Osteoblast (primary cell): ENCODE measurements around the gene FKBP1A. TPM values are rescaled to one million over a fixed set of nuclear protein-coding genes. Genes with fewer than 3 reads are reported as not detected.
"Not testable (repeated sequence)": the region's sequence is repeated elsewhere in the genome, so short reads cannot be mapped to it uniquely, and the experiment has no call there.

Experiments
- DNase-seq: peaks from one replicate; pipeline ENCODE4 v3.0.0; 2011; ENCODE audit warnings: low spot score, mixed read lengths; ENCODE audit not compliant: insufficient read length; ENCODE audit errors: missing footprints
- H2AFZ ChIP-seq: 2 replicates; pipeline ENCODE4 v1.6.0; 2011; ENCODE audit warnings: mild to moderate bottlenecking, low read length
- H3K27ac ChIP-seq: 2 replicates; pipeline ENCODE4 v1.5.1; 2011; ENCODE audit warnings: mild to moderate bottlenecking, low read depth, low read length, moderate library complexity
- H3K27me3 ChIP-seq: 2 replicates; pipeline ENCODE4 v1.6.0; 2012; ENCODE audit warnings: mild to moderate bottlenecking, control low read depth, inconsistent platforms, low read length, moderate library complexity; ENCODE audit not compliant: insufficient read depth
- H3K36me3 ChIP-seq: 2 replicates; pipeline ENCODE4 v1.5.1; 2011; ENCODE audit warnings: mild to moderate bottlenecking, low read length, control low read depth, moderate library complexity; ENCODE audit not compliant: insufficient read depth
- H3K4me1 ChIP-seq: 2 replicates; pipeline ENCODE4 v1.5.1; 2011; ENCODE audit warnings: mild to moderate bottlenecking, low read length, control low read depth, moderate library complexity; ENCODE audit not compliant: insufficient read depth
- H3K4me2 ChIP-seq: 2 replicates; pipeline ENCODE4 v1.6.0; 2011; ENCODE audit warnings: mild to moderate bottlenecking, low read length; ENCODE audit not compliant: insufficient read depth
- H3K4me3 ChIP-seq: fragments of 200-600 bp; sonication (generic); 3 replicates; pipeline ENCODE4 v1.5.1; 2012; ENCODE audit warnings: mild to moderate bottlenecking, low read length, inconsistent platforms; ENCODE audit not compliant: insufficient read depth
- H3K79me2 ChIP-seq: 2 replicates; pipeline ENCODE4 v1.6.0; 2012; ENCODE audit warnings: mild to moderate bottlenecking, low read length, control low read depth, inconsistent platforms; ENCODE audit not compliant: insufficient read depth
- H3K9me3 ChIP-seq: 2 replicates; pipeline ENCODE4 v1.5.1; 2011; ENCODE audit warnings: low read depth, low read length, control low read depth
- H4K20me1 ChIP-seq: 2 replicates; pipeline ENCODE4 v1.6.0; 2012; ENCODE audit warnings: mild to moderate bottlenecking, low read length, control low read depth; ENCODE audit not compliant: insufficient read depth
- CTCF ChIP-seq: IDR thresholded peaks from 2 replicates; pipeline ENCODE4 v1.5.1; 2011; ENCODE audit warnings: mild to moderate bottlenecking, low read depth, low read length, moderate library complexity; ENCODE audit errors: extremely low read depth
- total RNA-seq: library from RNA; depleted of rRNA; stranded (reverse); fragments of >200 nt; gene quantifications from 2 replicates; pipeline ENCODE4 v1.2.3, GENCODE V29; 2012

The FKBP1A gene
- total RNA-seq, 1 donor: 154 TPM

GRCh38 chr20:1405801-1406200 is 12.9 kb upstream of the FKBP1A start:
- no peak for TF ChIP-seq CTCF
- no peak overlapping the region for H3K27ac ChIP-seq
- no peak for DNase-seq
- H3K27me3 ChIP-seq: no peaks in the 10 kb centered on the region
- no peak overlapping the region for H3K4me2 ChIP-seq
- H2AFZ ChIP-seq: no peak overlapping the region
- H4K20me1 ChIP-seq: no peaks in the 10 kb centered on the region
- H3K9me3 ChIP-seq: no peaks in the 10 kb centered on the region
- no peaks in the 10 kb centered on the region for H3K79me2 ChIP-seq
- H3K4me1 ChIP-seq: peaks cover 16% of the 10 kb centered on the region
- no peak overlapping the region for H3K4me3 ChIP-seq
- H3K36me3 ChIP-seq: no peaks in the 10 kb centered on the region

- H3K27me3 ChIP-seq: no peaks in the 10 kb centered on the region
- no peak overlapping the region for H3K4me2 ChIP-seq
- H3K79me2 ChIP-seq: no peaks in the 10 kb centered on the region
- H3K27ac ChIP-seq: no peak overlapping the region
- no peaks in the 10 kb centered on the region for H4K20me1 ChIP-seq
- no peak for TF ChIP-seq CTCF
- H3K4me1 ChIP-seq: peaks cover 32% of the 10 kb centered on the region
- H2AFZ ChIP-seq: no peak overlapping the region
- H3K36me3 ChIP-seq: no peaks in the 10 kb centered on the region
- no peaks in the 10 kb centered on the region for H3K9me3 ChIP-seq
- DNase-seq: no peak
- H3K4me3 ChIP-seq: no peak overlapping the region
Observed at GRCh38 chr20:1403624-1404023, 10.8 kb upstream of the FKBP1A start.

GRCh38 chr20:1402149-1402548 is 9.3 kb upstream of the FKBP1A start:
- Histone ChIP-seq H3K4me1 (peaks cover 32% of the 10 kb centered on the region), H3K4me2 (peak overlapping the region; percentile 36), H3K27me3 (no peaks in the 10 kb centered on the region), H4K20me1 (no peaks in the 10 kb centered on the region), H3K79me2 (no peaks in the 10 kb centered on the region), H3K9me3 (no peaks in the 10 kb centered on the region), H3K4me3 (no peak overlapping the region), H3K27ac (peak overlapping the region; percentile 57), H3K36me3 (no peaks in the 10 kb centered on the region), H2AFZ (peak overlapping the region; percentile 30)
- TF ChIP-seq CTCF: no peak
- DNase-seq: no peak

DNA sequence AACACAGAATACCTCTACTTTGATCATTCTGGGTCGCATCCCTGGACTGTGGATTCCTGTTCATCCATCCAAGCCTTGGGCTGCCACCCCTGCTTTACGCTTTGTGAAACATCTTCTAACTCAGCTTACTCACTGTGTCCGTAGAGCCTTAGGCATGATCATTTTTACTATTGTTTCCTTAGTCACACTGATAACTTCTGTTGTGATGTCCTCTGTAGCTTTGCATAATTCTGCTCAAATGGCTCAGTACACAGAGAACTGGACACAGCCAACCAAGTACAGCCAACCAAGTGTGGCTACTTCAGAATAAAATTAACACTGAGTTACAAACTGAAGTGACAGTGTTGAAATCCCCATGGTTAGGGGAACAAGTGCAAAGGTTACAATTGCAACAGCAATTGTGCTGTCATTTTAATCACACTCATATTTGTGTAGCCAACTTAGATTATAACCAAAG is 8.6 kb upstream of the FKBP1A start:
- Histone ChIP-seq H3K4me1 (peaks cover 32% of the 10 kb centered on the region), H3K4me2 (no peak overlapping the region), H3K79me2 (no peaks in the 10 kb centered on the region), H3K4me3 (no peak overlapping the region), H3K9me3 (no peaks in the 10 kb centered on the region), H4K20me1 (no peaks in the 10 kb centered on the region), H3K36me3 (no peaks in the 10 kb centered on the region), H3K27me3 (no peaks in the 10 kb centered on the region), H2AFZ (no peak overlapping the region), H3K27ac (peak overlapping the region; percentile 57)
- TF ChIP-seq CTCF: no peak
- DNase-seq: no peak

DNA sequence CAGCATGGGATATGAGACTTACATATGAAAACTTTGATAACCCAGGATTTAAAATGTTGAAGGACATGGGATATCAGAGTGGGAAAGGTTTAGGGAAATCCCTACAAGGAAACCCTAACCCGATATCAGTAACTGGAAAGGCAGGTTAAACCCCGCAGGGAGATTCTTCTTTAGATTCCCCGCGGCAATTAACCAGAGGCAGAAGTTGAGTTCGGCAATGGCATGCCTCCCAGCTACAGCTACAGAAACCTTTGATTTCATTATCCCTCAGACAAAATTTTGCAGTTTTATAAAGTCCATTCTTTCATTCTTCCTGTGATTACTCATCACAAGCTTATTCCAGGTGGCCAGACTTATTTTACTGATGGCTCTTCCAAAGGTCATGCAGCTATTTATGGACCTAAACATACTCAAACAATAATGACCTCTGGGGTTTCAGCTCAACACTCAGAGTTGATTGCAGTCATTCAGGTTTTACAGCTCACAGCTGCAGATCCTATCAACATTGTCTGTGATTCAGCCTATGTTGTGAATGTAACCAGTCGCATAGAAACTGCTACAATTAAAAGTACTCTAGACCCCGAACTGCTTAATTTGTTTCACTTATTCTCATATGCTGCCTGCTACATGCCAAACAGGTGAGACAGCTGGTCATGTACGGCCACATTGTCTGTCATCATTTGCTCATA is 7.0 kb upstream of the FKBP1A start:
- H3K27me3 ChIP-seq, H3K79me2 ChIP-seq, DNase-seq, H3K4me2 ChIP-seq, H2AFZ ChIP-seq, H4K20me1 ChIP-seq, H3K36me3 ChIP-seq, H3K9me3 ChIP-seq, H3K4me3 ChIP-seq: not testable (repeated sequence)
- H3K4me1 ChIP-seq: peaks cover 32% of the 10 kb centered on the region
- H3K27ac ChIP-seq: peak overlapping the region; percentile 36

GRCh38 chr20:1398185-1398584 is 5.3 kb upstream of the FKBP1A start:
- H2AFZ ChIP-seq, H3K27me3 ChIP-seq, H3K36me3 ChIP-seq, DNase-seq, H3K9me3 ChIP-seq, H3K4me2 ChIP-seq, H3K4me3 ChIP-seq, H4K20me1 ChIP-seq, H3K27ac ChIP-seq, H3K79me2 ChIP-seq: not testable (repeated sequence)
- peaks cover 36% of the 10 kb centered on the region for H3K4me1 ChIP-seq
